NCI-H2196 (cell line): ENCODE measurements around the gene DNASE1L2.
A peak's percentile ranks its signal among the peaks of the same experiment; 100 is the strongest.
"Not testable (repeated sequence)": the region's sequence is repeated elsewhere in the genome, so short reads cannot be mapped to it uniquely, and the experiment has no call there.

Experiments used
- DNase-seq: peaks from one replicate; lab custom pipeline; 2025; ENCODE audit not compliant: unreplicated experiment; lab: John Stamatoyannopoulos, UW

Gene DNASE1L2

DNA sequence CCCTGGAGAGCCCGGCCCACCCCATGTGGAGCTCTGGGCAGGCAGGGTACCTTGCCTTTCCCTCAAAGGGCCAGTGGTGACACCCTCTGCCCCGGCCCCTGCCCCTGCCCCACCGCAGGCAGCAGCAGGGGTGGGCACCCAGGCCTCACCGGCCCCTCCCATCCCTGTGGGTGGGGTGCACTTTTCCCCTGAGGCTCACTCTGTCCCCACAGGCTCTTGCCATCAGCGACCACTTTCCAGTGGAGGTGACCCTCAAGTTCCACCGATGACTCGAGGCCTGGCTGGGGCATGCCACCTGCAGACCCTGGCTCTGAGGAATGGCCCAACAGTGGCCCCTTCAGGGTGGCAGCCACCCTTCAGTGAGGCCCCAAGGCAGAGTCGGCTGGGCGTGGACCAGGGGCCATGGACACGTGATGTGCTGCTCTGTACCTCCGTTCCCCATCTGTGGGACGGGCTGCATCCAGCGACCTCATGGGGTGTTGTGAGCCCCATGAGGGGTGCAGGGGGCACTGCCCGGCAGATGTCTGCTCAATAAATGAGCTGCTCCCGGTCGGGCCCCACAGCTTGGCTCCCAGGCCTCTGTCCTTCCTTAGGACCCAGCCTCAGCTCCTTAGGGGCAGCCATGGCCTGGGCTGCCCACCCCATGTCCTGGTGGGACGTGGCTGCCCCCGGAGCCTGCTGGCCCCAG is 2.0 kb downstream of the DNASE1L2 start:
- no peak for DNase-seq

DNA sequence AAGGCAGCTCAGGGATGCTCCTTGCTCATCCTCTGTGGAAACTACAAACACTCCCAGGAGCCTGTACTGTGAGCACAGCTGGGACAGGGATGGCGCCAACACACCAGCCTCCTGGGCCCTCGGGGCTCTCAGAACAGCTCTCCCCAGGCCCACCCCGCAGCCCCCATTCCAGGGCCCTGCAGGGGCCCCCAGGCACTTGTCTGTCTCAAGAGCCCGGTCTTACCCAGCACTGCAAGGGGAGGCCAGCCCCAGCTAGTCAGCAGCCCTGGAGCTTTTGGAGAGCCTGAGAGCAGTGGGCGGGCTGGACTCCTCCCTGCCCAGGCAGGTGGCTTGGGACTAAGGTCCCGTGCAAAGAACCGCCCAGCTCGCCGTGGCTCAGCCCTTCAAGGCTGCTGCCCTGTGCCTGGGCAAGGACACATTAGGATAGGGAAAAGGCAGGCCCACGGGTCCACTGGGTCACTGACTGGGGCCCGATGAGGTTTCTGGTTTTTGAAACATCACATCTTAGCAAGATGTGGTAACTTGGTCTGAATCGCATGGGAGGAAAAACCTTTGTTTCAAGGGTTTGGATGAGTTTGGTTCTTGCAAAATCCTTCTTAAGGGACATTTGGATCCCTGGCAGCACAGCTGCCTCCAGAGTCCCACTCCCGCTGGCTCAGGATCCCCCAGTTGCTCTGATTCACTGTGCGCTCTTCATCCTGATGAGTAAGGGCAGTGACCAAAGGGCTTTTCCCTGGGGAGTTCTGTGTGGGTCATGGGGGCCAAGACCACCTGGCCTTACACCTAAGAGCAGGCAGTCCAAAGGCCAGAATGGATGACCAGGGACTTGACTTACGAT is 2.8 kb downstream of the DNASE1L2 start:
- DNase-seq: no peak

DNA sequence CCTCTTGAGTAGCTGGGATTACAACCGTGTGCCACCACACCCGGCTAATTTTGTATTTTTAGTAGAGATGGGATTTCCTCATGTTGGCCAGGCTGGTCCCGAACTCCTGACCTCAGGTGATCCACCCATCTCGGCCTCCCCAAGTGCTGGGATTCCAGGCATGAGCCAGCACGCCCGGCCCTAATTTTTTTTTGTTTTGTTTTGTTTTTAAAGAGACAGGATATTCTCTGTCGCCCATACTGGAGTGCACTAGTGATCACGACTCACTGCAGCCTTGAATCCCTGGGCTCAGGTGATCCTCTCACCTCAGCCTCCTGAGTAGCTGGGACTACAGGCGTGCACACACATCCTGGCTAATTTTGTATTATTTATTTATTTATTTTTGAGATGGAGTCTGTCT is 4.1 kb downstream of the DNASE1L2 start:
- DNase-seq: peak; percentile 12

DNA sequence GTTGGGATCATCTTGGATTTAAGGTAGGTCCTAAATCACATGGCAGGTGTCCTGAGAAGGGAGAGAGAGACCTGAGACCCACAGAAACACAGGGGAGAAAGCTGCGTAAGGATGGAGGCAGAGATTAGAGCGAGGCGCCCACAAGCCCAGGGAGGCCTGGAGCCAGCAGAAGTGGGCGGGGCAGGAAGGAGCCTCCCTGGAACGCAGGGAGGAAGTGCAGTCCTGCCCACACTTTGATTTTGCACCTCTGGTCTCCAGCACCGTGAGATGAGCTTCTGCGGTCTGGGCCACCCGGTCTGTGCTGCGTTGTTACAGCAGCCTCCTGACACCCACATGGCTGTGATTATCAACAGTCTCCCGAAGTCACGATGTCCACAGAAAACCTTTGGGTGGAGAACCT is 6.4 kb downstream of the DNASE1L2 start:
- no peak for DNase-seq

DNA sequence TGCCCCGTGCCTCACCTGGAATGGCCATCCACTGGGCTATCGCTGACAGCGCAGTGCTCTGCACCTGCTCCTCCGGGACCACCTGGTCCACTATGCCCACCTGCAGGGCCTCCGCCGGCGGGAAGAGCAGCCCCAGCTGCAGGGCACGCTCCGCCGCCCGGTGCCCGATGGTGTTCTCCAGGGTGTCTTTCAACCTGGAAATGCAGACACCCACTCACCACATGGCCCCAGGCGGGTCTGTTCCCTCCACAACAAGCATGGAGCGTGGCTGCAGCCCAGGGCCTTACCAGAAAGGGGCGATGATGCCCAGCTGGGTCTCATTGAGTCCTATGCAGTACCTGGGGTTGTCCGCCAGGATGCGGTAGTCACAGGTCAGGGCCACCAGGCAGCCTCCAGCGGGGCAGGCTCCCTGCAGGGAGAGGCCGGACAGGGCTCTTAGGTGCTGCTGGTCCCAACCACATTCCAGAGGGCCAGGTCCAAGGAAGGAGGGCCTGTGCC is 6.8 kb downstream of the DNASE1L2 start:
- no peak for DNase-seq

DNA sequence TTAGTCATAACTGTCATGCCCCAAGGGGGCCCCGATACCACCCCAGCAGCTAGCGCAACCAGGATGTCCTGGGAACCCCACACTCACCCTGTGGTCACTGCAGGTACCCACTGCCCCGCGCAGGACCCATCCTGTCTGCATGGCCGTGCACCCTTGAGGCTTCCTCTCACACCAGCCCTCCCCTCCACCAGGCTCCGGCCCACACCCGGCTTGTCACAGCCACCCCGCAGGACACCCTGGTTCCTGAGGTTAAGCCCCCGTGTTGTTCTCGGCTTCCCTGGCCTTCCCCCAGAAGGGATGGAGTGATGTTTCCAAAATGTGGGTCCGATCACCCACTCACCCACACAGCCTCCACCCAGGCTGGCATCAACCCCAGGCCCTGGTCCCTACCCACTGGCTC is 7.5 kb downstream of the DNASE1L2 start:
- no peak for DNase-seq

DNA sequence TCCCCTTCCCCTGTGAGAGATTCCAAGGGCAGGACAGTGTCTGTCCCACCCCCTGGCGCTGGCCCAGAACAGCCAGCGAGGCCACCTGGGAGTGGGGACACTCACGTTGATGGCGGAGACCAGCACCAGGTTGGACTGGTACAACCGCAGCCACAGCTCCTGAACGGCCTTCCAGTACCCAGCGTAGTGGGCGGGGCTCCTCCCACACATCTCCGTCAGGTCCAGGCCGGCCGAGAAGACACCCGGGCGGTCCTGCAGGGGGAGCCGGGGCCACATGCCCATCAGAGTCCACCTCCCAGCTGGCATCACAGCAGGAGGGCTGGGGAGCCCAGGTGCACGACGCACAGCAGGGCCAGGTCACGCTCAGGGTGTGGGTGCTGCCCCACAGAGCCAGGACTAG is 8.1 kb downstream of the DNASE1L2 start:
- no peak for DNase-seq

DNA sequence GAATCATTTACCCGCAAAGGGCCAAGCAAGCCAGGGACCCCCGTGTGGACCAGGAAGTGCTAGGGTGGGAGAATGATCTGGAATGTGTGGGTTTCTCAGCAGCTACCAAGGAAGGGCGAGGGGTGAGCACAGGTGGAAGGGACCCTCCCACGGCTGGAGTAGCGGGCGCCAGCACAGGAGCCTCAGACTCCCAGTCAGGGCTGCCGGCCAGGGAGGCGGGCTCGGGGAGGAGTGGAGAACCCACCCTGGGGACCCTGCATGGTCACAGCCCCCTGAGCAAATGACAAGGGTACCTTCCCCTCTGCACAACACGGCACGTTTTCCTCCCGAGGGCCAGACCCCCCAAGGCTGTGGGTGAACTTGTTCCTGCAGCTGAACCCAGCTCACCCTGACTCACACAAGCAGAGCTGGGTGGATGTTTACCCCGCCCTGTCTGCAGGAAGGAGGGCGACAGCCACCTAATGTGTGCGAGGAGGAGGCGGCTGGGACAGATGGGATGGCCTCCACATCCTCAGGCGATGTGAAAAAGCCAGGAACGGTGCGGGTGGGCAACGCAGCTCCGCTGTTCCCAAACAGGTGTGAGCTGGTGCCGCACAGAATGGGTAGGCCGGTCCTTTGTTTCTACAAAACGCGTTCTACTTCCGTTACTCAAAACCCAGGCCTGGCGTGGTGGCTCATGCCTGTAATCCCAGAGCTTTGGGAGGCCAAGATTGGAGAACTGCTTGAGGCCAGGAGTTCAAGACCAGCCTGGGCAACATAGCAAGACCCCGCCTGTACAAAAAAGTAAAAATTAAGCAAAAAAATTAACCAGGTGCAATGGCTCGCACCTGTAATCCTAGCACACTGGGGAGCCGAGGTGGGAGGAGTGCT is 8.9 kb downstream of the DNASE1L2 start:
- DNase-seq: no peak

DNA sequence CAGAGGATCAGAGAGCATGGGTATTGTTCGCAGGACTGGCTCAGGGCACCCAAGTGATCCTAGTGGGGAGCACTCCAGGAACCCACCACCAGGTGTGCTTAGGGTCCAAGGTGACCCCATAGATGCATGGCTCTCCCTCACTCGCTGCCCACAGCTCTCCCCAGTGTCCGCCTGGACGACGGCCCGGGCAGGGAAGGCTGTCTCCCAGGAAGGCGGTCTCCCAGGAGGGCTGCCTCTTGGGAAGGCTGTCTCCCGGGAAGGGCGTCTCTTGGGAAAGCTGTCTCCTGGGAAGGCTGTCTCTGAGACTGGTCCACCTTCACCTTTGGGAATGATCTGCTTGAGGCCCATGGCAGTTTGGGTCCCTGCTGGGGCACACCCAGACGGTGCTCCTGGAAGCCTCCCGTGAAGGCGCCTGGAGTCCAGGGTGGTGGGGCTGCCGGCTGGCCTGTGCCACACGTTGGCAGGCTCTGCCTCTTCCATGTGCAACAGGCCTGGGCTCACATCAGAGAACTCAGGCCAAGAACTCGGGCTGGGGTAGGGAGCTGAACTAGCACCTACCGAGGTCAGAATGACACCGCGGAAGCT is 10.1 kb downstream of the DNASE1L2 start:
- no peak for DNase-seq

DNA sequence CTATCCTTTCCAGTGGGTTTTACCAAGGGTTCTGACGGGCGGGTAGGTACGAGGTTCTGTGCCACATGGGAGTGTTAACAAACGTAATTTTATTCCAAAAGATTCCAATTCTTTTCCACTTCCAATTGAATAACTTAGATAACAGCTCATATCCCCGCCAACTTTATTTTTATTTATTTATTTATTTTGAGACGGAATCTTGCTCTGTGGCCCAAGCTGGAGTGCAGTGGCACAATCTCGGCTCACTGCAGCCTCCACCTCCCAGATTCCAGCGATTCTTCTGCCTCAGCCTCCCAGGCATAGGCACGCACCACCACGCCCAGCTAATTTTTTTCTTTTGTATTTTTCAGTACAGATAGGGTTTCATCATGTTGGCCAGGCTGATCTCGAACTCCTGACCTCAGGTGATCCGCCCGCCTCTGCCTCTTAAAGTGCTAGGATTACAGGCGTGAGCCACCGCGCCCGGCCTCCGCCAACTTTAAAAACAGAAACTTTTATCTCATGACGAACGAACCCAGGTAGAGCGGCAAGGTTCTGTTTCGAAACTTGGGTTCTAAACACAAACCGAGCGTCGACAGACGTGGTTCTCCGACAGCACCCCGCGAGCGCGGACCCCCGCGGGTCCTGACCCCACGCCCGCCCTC is 14.5 kb downstream of the DNASE1L2 start:
- DNase-seq: no peak

DNA sequence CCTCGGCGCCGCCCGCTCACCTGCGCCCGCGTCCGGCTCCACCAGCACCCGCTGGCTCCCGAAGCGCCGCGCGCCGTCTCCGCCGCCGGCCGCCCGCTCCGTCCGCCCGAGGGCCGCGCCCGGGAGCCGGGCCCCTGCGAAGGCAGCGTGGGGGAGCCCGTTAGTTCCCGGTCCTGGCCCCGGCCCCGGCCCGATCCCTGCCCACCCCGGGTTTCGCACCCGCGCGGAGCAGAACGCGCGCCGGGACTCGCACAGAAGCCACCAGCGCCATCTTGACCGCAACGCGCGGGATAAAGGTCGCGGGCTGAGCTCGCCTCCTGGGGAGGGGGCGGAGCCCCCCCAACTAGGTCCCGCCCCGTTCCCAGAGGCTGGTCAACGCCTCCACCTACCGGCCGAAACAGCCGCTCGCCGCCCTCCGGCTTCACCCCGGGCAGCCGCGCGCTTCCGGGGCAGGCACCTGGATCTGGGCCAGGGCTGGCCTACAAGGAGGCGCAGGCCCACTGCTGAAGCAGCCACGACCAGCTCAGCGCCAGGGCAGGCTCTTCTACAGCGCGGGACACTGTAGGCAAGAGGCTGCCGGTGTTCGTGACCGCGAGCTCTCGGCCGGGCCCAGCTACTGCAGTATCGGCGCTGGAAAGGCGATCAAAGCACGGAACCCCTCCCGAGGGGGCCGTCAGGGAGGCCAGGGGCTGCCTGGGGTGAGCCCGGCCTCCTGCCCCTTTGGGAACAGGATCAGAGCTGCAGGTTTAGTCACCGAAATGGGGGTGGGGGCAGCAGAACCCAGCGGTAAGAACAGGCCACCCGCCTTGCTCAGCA is 15.3 kb downstream of the DNASE1L2 start, which contains the start of gene ECI1:
ECI1 (minus strand) TSS at position 292 of the 816 bp plus-strand sequence; CDS start at position 271, 21 bp downstream.
- DNase-seq: peak; percentile 97

DNA sequence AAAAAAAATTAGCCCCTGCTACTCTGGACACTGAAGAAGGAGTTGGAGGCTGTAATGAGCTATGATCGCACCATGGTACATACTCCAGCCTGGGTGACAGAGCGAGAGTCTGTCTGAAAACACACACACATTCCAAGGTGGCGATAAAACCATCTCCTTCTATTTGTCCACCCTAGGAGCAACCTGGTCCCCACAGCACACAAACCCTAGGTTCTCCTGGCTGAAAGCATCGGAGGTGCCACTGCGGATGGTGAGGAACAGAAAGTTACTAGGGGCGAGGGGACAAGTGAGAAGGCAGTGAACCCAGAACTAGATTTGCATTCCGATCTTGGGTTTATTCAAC is 16.5 kb downstream of the DNASE1L2 start:
- no peak for DNase-seq

DNA sequence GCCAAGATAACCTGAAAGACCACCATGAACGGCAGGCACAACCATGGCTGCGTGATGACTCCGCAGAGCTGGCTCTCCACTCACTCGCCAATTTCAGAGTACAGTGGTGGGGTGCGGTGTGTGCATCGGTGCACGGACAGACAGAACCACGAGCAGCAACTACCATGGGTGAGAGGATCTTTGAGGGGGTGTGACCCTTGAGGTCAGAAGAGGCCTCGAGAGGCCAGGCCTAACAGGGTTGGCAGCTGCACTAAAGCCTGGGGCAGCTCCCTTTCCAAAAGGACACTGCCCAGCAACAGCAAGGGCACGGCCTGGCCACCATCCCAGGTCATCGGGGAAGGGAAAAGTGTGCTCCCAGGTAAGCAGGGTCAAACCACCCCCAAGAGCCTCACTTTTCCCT is 17.0 kb downstream of the DNASE1L2 start:
- no peak for DNase-seq

DNA sequence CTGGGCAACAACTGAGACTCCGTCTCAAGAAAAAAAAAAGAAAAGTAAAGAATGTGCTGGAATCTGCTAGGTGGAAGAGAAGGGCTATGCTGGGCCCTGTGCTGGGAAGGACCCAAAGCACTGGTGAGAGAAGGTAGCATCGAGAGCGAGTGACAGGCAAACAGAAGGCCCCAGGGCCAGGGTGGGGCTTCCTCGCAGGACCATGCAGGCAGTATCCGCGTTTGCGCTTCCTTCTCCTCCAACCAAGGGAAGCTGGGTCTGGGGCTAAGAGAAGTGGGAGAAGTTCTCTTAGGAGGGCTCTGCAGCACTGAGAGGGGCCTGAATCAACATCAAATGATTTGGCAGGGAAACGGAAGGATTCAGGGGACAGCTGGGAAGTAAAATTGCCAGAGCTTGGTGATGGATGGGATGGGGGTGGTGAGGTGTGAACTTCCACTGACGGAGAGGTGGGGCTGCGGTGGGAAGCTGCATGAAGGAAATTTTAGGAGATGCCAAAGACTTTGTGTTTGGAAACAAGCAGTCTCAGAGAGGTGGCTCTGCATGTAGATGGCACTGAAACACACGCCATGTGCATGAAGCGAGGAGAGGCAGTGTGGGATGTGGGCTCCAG is 20.4 kb downstream of the DNASE1L2 start:
- DNase-seq: no peak

DNA sequence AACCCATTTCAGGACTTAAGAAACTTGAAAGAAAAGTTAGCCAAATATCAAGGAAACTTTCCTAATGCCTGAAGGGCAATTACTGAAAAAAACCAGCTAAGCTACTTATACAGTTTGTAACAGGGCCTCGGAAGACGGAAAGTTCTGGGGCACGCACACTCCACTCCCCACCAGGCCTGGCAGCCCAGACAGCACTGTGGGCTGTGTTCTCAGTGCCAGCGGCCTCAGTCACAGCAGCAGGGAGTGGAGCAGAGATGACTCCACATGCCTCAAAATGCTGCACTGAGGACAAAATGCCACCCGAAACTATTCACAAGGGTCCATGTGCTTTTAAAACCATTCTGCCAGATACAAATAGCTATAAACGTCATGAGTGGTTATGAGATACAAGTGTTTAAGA is 21.5 kb downstream of the DNASE1L2 start:
- no peak for DNase-seq

DNA sequence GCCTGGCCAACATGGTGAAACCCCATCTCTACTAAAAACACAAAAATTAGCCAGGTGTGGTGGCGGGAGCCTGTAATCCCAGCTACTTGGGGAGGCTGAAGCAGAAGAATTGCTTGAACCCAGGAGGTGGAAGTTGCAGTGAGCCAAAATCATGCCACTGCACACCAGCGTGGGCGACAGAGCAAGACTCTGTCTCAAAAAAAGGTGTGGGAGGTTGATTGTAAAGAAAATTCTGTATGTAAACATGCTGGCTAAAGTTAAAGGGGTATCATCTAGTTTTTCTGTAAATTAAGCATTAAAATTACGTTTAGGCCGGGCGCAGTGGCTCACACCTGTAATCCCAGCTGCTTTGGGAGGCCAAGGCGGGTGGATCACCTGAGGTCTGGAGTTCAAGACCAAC is 22.3 kb downstream of the DNASE1L2 start:
- not testable (repeated sequence) for DNase-seq

DNA sequence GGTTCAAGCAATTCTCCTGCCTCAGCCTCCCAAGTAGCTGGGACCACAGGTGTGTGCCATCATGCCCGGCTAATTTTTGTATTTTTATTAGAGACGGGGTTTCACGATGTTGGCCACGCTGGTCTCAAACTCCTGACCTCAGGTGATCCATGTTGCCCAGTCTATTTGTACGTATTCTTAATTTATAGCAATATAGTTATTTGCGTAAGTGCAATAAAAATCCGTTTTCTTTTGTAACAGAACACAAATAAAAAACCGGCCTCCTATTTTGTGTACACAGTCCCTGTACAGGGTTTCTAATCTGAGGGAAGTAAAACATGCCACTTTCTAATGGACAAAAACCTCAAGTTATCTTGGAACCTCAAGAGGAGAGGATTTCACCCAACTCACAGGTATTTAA is 24.0 kb downstream of the DNASE1L2 start:
- no peak for DNase-seq

DNA sequence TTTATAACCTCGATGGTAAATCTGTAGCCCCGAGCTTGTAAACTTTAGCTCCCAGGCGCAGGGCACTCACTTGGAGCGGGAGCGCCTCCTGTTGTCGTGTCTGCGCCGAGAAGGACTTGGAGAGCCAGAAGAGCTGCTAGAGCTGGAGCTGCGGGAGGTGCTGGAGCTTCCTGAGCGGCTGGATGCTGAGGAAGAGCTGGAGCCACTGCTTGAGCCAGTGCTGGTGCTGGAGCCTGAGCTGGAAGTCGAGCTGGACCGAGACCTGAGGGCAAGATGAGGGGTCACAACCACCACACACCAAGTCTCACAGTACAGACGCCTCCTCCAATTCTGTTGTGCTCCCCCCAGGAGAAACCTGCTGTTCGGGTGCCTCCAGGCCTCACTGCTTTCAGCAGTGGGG is 26.8 kb downstream of the DNASE1L2 start:
- DNase-seq: not testable (repeated sequence)

DNA sequence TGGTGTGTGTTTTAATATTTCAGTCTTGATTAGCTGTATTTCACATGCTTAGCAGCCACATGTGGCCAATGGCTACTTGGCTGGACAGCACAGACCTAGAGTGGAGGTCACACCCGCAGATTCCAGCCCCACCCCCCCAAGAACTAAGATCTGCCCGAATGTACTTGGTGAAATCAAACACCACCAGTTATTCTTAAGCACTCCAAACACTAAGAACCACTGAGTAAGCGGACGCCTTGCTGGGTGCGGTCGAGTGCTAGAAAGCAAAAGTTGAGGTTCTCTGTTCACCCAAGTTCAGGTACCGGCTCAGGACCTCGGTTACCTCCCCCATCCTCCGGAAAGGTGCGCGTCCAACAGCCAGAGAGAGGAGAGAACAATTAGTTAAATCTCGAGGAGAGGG is 30.6 kb downstream of the DNASE1L2 start:
- DNase-seq: not testable (repeated sequence)
